SW 1271 (cell line): ENCODE results near the gene LILRB3.
"Not testable (repeated sequence)": the region's sequence is repeated elsewhere in the genome, so short reads cannot be mapped to it uniquely, and the experiment has no call there.

Source experiments
- DNase-seq, 2 experiments: peaks; one replicate each; lab custom pipeline; 2025; lab: John Stamatoyannopoulos, UW

LILRB3 gene

DNA sequence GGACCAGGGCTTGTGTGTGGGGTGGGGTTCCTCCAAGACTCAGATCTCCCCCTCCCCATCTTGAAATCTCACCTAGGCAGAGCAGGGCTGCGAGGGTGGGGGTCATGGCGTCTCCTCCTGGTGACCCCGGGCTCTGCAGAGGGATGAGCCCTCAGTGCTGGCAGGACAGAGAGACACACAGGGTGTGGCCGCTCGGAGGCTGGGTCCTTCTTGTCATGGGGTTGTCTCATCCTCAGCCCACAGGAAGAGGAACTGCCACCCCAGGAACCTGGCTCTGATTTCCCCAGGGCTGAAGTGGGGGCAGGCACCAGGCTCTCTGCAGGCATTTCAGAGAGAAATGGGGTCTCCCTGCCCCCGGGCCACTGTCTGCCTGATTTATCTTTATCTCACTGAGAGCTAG is 19.8 kb upstream of the LILRB3 start, which contains the start of gene LILRA6:
Gene LILRA6, minus strand, starts transcription at position 145 of the 400 bp plus-strand sequence.
- DNase-seq: not testable (repeated sequence)

- DNase-seq: not testable (repeated sequence)
Observed at GRCh38 chr19:54242234-54242633, 19.4 kb upstream of the LILRB3 start.

- not testable (repeated sequence) for DNase-seq
Observed at GRCh38 chr19:54240372-54241336, 17.8 kb upstream of the LILRB3 start.

DNA sequence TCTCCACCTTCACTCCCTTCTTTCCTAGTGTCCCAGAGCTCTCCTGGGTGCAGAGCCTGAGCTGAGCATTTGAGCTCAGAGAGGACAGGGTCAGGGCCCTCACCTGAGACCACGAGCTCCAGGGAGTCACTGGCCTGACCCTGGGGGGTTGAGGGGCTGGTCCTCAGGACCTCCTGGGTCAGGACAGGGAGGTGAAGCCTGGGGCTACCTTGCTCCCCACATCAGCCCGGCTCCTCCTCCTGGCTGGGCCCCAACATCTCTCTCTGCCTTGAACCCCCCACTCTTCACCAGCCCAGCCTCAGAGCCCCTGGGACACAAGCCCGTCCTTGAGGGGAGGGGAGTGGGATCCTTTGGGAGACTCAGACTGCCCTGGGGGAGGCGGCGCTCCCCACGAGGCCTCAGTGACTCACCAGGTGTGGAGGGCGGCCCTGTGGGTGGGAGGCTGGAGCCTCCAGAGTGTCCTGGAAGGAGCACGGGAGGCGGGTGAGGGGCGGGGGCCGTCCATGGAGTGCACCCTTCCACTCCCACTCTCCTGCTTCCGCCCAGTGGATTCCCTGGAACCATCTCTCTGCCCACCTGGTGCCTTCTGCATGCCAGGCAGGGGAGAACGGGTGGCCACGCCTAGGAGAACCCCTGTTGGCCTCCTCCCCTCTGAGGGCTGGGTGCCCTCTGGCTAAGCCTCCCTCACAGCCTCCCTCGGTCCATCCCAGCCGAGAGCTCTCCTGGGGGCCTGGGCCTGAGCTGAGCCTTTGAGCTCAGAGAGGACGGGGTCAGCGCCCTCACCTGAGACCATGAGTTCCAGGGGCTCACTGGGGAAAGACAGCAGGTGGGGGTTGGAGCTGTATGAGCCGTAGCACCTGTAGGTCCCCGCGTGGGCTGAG is 16.9 kb upstream of the LILRB3 start:
- not testable (repeated sequence) for DNase-seq

DNA sequence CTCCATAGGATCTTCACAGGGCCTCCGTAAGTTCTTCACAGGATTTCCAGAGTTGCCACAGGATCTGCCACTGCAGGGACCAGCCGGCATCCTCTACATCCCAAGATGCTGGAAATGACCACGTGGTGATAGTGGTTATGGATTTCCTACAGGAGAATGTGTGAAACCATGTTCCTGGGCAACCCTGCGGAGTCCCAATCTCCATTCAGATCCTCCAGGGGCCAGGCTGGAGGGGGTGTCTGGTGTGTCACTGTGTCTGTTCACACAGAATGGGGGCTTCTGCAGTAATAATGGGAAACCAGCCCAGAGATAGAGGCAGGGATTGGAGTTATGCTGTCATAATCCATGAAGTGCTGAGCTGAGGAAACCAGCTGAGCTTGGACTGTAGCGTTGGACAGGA is 11.1 kb upstream of the LILRB3 start:
- DNase-seq: no peak

GRCh38 chr19:54231077-54231931 is 8.5 kb upstream of the LILRB3 start:
- DNase-seq: peak; percentile 29 to 31

DNA sequence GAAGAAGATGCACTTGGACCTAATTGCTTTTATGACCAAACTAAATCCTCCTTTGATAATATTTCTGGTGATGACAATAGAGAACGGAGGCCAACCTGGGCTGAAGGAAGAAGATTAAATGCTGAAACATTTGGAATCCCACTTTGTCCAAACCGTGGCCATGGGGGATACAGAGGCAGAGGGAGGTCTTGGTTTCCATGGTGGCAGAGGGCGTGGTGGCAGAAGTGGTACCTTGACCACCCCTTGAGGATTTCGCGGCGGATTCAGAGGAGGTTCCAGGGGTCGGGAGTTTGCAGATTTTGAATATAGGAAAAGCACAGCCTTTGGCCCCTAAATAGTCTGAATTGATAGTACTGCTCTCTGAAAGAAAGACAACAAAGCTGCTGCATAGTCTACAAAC is 7.2 kb upstream of the LILRB3 start:
- DNase-seq: no peak

DNA sequence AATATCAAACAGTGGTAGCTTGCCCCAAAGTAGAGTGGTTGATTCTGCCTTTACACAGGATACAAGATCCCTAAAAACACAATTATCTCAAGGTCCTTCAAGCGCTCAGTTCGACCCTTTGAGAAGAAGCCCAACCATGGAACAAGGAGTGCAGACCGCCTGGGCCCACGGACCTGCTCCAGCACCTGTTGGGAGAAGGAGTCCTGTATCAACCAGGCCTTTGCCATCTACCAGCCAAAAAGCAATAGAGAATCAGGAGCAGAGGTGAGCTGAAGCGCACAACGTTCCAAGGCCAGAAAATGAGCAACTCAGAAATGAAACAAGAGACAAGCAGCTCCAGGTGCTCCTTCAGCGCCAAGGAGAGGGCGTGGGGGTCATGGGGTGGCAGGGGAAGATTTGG is 6.3 kb upstream of the LILRB3 start:
- DNase-seq: no peak

- DNase-seq: not testable (repeated sequence)
Observed at GRCh38 chr19:54224619-54225018, 1.8 kb upstream of the LILRB3 start.

DNA sequence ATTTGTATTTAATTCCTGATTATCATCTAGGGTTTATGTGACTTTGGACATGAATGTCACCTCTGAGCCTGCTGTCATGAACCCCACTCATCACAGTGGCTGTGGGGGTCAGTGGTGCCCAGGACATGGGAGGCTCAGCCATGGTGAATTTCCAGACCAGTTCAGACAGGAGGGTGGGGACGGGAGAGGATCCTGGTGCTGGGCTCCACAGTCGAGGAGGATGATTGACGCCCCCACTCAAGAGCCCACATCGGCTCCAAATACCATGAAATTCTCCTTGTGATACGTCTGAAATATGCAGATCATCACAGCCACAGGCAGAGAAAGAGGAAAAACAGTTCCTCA is 1.1 kb upstream of the LILRB3 start:
- not testable (repeated sequence) for DNase-seq

GRCh38 chr19:54223277-54223936 is 600 bp upstream of the LILRB3 start:
- DNase-seq: not testable (repeated sequence)

DNA sequence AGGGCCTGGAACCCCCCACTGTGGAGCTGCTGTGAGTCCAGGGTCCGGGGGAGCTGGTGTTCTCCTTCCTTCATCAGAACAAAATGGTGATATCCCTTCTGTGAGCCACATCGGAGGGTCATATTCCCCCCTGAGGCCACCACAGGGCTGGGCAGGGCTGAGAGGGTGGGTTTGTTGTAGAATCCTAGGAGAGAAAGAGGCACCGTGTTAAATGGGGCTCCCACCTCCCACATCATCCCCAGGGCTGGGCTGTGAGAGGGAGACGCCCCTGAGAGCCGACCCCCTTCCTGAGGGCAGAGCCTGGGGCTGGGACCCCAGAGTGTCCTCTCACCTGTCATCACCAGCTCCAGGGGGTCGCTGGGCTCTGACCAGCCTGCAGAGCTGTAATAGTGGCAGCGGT is 860 bp downstream of the LILRB3 start:
- DNase-seq: not testable (repeated sequence)

DNA sequence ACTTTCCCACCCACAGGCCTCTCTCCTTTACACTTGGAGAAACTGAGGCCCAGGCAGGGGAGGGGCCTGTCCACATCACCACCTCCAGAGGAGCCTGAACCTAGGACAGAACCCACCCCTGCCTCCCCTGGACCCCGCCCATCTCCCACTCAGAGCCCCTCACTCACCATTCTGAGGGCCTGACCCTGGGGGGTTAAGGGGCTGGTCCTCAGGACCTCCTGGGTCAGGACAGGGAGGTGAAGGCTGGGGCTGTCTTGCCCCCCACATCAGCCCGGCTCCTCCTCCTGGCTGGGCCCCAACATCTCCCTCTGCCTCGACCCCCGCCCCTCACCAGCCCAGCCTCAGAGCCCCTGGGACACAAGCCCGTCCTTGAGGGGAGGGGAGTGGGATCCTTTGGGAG is 3.1 kb downstream of the LILRB3 start:
- DNase-seq: not testable (repeated sequence)

DNA sequence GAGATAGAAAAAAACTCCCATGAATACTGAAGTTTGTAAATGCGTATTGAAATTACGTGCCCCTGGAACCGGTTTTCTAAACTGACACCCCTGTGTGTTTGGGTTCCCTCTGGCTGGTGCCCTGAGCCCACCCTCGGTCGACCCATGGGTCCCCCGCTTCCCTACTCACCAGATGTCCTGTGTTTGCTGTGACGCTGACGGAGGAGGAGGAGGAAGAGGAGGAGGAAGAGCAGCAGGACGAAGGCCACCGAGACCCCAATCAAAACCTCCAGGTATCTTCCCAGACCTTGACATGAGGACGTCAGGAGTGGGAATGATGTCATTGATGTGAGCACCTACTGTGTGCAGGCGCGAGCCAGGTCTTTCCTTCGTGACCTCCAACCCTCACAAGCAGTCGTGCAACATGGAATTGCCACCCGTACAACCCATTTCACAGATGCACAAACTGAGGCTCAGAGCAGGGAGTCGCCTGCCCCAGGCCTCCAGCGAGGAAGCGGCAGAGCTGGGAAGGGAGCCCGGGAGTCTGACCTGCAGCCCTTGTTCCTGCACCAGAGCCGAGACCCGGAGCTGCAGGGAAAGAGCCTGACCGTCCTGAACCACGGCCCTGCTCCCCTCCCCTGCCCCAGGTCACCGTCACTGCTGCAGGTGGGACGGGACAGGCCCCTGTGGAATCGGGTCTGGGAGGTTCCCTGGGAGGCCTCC is 3.7 kb downstream of the LILRB3 start:
- DNase-seq: no peak

GRCh38 chr19:54218259-54218658 is 4.5 kb downstream of the LILRB3 start:
- no peak for DNase-seq

DNA sequence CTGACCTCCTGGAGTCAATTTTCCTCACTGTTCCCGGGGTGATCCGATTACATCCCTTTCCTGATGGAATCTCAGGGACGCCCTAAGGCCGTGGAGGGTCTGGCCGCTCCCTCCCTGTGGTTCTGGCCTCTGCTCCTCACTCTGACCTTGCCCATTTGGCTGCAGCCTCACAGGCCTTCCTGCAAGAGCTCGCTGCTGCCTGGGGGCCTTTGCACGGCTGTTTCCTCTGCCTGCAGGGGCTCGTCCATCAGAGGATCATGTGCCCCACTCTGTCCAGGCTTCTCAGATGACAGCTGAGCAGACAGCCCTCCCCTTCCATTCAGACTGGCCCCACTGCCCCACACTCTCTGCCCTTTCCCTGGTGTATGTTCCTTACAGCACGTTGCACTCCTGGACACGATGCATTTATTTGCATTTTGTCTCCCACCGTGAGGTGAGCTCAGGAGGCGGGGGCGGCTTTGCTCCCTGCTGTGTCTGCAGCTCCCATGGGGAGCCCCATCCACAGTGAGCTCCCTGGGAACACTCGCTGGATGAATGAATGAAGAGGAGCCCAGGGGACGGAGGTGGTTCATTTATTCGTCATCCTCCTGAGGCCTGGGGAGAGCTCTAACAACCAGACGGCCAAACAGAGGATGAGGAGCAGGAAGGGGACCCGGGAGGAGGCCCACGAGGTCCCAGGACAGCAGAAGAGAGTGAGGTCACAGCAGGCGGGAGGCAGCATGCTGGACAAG is 5.1 kb downstream of the LILRB3 start:
- not testable (repeated sequence) for DNase-seq

DNA sequence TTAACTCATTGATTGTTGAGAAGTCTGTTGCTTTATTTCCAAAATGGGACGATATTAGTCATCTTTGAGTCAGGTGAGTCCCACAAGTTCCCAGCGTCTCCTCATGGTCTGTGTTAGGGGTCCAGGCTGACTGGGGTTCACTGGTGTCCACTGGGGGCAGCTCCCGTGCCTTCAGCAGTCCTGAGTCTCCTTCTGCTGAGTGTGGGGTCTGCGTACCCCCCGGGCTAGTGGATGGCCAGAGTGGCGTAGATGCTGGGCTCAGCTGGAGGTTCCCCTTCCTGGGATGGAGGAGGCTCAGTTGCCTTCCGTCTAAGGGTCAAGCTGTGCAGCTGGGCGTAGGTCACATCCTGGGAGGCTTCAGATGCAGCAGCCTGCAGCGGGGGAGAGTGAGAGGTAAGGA is 5.9 kb downstream of the LILRB3 start:
- no peak for DNase-seq

- not testable (repeated sequence) for DNase-seq
Observed at GRCh38 chr19:54214734-54215133, 8.1 kb downstream of the LILRB3 start.

- not testable (repeated sequence) for DNase-seq
Observed at GRCh38 chr19:54214217-54214616, 8.6 kb downstream of the LILRB3 start.

GRCh38 chr19:54211235-54211634 is 11.6 kb downstream of the LILRB3 start:
- DNase-seq: no peak
